GM18502 (cell line): ENCODE results near the gene TAS2R9.
"Not testable (repeated sequence)": the region's sequence is repeated elsewhere in the genome, so short reads cannot be mapped to it uniquely, and the experiment has no call there.

Experiments used
- ATAC-seq: cut with Tn5 transposase; IDR thresholded peaks from one replicate; pipeline ENCODE4 v1.9.1; 2021; ENCODE audit warnings: mild to moderate bottlenecking; ENCODE audit not compliant: unreplicated experiment, poor library complexity

The TAS2R9 gene, protein sequence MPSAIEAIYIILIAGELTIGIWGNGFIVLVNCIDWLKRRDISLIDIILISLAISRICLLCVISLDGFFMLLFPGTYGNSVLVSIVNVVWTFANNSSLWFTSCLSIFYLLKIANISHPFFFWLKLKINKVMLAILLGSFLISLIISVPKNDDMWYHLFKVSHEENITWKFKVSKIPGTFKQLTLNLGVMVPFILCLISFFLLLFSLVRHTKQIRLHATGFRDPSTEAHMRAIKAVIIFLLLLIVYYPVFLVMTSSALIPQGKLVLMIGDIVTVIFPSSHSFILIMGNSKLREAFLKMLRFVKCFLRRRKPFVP

DNA sequence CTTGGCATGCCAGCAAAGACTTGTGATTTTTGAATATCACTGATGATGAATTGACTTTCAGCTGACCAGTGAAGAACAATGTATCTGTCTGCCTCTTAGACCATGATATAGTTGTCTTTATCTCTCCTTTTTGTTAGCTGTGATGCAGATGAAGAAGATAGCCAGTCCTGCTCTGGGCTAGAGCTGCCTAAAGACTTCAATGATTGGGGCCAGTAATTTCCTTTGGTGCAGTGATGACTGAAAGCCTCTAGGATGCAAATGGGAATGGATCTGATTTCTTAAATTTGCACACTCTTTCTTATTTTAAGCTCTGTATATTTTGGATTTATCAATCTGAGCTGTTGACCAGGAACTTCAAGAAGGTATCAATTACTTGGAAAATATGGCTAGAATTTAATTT is at the start of gene TAS2R9:
Gene TAS2R9, minus strand, starts transcription at position 101 of the 400 bp plus-strand sequence. Its CDS starts 93 bp downstream, at position 8.
- no peak for ATAC-seq

DNA sequence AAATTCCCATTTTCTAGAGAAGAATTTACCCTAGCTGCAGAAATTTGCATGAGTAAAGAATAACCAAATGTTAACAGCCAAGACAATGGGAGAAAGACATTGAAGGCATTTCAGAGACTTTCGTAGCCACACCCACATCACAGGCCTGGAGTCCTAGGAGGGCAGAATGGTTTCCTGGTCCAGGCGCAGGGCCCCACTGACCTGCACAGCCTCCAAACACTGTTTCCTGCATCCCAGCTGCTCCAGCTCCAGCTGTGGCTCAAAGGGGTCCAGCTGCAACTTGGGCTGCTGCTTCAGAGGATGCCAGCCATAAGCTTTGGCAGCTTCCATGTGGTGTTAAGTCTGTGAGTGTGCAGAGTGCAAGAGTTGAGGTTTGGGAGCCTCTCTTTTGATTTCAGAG is 45.8 kb upstream of the TAS2R9 start:
- no peak for ATAC-seq

DNA sequence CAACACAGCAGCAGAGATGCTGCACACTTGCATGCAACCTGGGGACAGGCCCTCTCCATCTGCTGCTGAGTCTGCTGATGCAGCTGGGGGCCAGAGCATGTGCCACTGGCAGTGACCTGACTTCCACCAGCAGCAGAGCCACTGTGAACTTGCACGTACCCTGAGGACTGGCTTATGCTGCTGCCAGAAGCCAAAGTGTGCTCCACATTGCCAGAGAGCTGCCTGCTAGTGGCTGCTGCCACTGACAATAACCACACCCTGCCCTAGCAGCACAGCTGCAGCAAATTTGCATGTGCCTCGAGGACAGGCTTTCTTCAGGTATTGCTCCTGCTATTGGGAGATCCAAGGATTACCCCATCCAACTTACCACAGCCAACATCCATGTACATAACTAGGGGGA is 43.8 kb upstream of the TAS2R9 start:
- ATAC-seq: no peak

DNA sequence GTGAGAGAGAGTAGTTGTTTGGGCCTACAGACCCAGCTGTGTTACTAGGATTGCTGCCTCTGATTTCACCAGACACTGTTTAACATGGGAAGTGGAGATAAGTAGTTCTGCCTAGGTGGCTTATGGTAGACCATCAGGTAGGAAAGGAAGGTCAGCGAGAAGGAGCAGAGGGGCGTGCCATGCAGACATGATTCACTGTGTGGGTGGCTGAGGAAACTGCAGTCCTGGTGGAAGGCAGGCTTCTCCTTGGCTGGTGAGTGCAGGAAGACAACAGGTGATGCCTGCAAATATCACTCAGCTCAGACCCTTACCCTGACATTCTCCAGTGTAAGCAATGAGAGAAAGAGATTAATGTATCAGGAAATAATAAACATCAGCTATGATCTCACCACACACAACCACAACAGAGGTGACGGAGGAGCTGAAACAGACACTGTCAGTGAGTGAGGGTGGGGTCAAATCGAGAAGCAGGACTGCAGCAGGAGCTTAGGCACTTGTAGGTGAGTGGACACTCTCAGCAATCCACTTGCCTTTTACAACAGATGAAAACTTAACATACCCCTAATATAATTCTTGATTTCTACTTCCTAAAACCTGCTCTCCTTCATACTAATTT is 41.4 kb upstream of the TAS2R9 start:
- no peak for ATAC-seq

DNA sequence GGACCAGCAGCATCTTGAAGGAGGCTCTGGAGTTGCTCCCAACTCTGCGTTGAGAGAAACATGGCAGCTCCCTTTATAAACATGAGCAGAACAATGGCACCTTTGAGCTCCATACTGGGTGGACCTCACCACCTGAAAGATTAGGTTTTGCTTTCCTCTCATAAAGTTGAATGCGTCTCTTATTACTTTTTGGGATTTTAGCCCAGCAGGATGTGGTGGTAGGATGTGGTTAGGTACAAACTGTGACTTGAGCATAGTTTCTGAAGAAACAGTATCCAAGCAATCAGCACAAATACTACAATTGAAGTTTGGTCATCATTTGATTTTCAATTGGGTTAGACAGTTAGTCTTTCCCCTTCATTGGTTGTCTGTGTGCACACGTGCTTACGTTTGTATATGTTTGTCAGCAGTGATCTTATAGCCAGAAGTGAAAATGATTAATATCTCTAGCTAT is 39.5 kb upstream of the TAS2R9 start, which contains the start of gene PRR4:
Gene PRR4, minus strand, starts transcription at position 51 of the 454 bp plus-strand sequence. Its CDS starts 38 bp downstream, at position 13.
- ATAC-seq: no peak

DNA sequence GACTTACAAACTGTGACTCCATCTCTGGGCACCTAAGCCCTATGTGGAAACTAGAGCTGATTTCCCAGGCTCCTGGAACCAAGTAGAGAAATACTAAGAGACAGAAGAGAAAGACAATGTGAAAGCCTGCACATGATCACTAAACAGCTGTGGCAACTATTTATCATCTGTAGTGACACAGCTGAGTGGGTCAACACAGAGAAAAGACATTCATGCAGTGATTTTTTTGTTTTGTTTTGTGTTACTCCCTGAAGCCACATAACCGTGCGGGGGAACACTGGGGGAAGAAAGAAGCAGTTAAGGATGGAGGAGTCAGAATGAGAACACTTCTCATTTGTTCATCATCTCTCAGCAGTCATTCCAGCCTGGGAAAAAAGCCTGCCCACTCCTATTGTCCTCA is 37.8 kb upstream of the TAS2R9 start:
- no peak for ATAC-seq

DNA sequence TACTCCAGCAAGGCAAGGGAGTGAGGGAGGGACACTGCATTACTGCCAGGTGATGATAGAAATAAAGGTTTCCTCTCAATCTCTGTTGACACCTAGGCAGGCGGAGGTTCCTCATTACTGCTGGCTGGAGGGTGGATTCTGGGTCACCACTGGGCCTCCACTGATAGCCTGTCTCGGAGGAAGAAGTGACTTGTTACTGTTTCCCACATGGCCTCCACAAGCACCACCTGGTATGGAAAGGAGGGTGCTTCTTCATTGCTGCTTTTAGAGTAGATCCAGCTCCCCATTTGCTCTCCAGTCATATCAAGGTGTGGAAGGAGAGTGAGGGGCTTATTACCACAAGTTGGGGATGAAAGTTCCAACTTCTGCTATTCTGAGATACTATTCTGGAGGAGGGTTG is 32.9 kb upstream of the TAS2R9 start:
- no peak for ATAC-seq

DNA sequence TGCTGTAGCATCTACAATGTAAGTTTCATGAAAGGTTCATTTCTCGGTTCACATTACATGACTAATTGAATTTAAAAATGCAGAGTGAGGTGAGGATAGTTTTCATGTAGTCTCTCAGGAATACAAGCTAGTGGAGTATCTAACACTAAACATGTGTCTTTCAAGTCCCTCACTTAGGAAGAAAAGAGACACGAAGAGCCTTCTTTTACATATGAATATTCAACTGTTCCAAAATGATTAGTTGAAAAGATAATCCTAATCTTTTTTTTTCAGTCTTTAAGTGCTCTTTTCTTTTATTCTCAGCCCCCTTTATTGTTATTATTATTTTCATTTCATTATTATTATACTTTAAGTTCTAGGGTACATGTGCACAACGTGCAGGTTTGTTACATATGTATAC is 28.5 kb upstream of the TAS2R9 start:
- ATAC-seq: no peak

DNA sequence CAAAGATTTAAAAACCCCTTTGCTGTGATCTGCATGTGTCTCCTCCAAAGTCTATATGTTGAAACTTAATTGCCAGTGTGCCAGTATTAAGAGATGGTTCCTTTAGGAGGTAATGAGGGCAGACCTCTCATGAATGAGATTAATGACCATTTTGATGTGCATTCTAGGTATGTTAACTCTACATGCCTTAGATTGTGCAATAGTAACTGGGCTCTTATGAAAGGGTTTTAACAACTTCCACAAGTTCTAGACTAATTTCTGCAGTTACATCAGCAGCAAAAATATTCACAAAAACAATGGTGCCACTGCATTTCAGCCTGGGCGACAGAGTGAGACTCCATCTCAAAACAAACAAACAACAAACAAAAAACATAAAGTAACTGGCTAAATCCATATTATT is 20.0 kb upstream of the TAS2R9 start:
- ATAC-seq: no peak

DNA sequence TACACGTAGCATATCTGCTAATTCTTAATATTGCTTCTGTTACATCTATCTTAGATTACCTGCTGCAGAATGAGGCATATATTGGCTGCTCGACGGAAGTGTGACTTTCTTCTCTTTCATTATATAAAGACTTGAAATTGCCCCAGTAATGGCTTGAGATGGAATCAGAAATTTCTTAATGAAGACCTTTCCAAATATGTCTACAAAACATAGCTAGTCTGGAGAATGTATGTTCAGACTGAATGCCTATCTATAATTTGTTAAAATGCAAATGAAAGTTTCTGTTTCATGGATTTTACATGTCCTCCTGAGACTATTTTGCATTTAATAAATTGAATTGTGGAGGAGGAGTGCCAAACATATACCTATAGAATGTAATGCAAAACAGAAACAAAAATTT is 16.3 kb upstream of the TAS2R9 start, which contains the start of gene TAS2R10:
Gene TAS2R10, minus strand, starts transcription at position 101 of the 400 bp plus-strand sequence. Its CDS starts 89 bp downstream, at position 12.
- ATAC-seq: no peak

DNA sequence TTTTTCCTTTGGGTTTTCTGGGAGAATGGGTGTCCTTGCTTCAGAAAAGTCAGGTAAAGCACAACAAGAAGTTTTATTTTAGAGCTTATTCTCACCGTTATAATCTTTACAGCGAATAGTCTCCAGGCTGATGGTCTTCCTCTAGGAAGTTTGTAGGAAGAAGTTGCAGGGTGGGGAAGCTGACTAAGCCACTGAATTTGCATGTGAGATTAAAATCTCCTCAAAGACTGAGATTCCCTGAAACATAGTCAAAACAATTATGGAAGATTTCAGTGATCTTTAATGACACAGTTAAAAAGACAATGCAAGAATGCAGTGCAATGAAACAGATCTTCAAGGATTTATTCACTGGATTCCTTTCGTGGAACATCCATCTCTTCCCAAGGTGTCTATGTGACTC is 15.0 kb upstream of the TAS2R9 start:
- ATAC-seq: no peak

DNA sequence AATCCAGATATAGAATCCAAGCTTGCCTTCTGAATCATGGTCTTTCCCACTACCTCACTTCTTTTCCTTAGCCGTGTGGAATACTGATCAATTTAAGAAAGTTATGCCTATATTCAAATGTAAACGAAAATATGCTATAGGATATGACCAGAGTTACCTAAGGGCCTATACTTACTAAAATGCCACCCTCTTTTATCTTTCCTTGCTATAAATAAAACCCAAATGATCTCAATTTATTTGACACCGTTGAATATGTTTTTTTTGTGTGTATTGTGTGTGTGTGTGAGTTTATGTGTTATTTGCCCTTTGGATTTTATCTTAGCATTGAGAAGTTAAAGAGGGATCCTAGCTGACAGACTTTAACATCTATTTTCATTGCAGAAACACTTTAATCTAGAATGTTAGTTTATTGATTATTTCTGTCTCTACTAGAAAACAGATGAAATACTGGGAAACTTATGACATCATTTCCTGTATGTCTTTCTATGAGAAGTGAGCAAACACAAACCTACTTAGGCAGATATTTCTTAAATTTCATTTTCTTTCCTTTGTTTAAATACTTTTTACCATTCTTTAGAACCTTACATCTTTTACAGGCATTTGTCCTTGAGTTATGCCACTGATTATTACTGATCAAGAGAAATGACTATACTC is 2.0 kb upstream of the TAS2R9 start:
- ATAC-seq: no peak

DNA sequence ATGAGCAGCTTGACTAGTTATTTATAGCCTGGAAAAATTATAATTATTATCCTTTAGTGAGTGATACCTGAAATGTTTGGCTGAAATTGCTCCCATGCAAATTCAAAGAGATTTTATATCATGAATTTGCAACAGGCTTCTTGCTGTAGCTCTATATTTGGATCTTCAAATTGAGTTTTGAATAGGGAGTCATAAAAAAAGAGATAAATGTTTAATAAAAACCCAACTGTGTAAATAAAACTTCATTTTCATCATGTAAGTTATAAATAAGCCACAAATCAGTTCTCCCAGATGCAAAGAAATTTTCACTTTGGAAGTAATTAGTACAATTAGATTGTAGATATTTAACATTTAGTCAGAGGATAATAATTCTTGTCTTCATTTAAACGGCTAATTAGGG is 2.8 kb downstream of the TAS2R9 start, which contains the start of gene TAS2R8:
Gene TAS2R8, minus strand, starts transcription at position 101 of the 400 bp plus-strand sequence. CDS start 306 bp downstream, outside the sequence.
- no peak for ATAC-seq

DNA sequence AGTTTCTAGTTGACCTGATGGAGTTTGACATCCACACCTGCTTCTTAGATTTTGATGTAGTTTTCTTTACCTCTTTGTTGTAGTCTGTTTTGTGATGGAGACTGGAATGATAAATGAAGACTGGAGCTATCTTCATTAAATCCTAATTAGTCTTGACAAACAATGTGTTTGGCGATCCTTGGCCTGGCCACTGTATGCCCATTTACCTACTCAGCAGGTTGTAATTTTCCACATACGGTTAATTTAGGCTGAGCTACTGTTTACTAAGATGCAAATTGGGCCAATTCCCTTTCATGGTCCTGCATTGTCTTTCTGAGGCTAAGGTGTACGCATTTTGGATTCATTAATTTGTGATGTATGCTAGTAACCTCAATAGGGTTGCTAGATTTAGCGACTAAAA is 7.4 kb downstream of the TAS2R9 start, which contains the start of gene TAS2R7:
Gene TAS2R7, minus strand, starts transcription at position 41 of the 400 bp plus-strand sequence. CDS start 57 bp downstream, outside the sequence.
- ATAC-seq: no peak

DNA sequence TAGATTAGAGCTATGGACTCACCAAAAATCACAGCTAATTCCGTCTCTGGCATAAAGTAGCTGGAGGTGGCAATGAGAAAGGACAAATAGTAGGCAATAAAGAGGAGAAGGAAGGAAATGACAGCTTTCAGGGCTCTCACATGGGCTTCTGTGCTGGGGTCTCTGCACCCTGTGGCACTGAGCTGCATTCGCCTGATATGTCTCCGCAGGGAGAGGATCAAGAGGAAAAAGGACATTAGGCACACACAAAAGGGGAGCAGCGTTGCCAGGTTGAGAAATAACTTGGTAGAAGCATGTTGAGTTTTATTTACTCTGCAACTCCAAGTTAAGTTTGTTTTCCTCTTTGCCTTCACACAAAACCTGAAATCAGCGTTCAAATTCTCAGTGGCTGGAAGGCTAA is 8.2 kb downstream of the TAS2R9 start:
- no peak for ATAC-seq

DNA sequence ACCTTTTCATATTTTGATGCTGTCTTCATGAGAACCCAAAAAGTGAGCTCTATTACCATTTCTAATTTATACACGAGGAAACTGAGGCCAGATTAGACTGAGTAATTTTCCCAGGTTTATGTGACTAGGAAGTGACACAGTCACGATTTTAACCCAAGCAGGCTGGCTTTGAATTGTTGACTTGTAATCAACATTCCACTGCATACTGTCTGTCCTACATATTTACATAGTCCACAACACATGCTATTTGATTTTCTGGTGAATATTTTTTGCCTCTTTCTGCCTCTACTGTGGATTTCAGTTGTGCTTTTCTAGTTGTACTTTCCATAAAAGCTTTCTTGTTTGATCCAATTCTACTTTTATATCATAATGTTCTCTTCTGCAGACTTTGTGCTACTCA is 15.7 kb downstream of the TAS2R9 start:
- ATAC-seq: no peak

DNA sequence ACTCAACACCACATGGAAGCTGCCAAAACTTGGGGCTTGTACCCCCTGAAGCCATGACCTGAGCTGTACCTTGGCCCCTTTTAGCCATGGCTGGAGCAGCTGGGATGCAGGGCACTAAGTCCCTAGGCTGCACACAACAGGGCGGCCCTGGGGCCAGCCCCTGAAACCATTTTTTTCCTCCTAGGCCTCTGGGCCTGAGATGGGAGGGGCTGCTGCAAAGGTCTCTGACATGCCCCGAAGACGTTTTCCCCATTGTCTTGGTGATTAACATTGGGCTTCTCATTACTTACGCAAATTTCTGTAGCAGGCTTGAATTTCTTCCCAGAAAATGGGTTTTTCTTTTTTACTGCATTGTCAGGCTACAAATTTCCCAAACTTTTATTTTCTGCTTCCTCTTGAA is 18.2 kb downstream of the TAS2R9 start:
- ATAC-seq: not testable (repeated sequence)

DNA sequence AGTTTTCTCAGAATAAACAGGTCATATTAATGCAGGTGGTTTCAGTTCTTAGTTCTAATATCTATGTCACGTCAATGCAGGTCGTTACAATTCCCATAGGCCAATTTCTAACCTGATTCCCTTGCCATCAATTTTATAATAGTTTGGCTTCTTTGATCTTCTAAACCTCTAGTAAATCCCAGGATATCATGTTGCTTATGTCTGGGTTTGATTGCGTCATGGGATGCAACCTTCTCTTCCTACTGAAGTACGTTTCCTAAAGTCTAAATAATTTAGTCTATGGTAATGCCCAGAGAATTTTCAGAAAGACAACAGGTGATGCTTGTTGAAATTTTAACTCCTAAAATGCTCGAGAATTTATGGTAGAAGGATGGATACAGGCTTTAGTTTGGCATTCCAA is 26.7 kb downstream of the TAS2R9 start:
- ATAC-seq: no peak

DNA sequence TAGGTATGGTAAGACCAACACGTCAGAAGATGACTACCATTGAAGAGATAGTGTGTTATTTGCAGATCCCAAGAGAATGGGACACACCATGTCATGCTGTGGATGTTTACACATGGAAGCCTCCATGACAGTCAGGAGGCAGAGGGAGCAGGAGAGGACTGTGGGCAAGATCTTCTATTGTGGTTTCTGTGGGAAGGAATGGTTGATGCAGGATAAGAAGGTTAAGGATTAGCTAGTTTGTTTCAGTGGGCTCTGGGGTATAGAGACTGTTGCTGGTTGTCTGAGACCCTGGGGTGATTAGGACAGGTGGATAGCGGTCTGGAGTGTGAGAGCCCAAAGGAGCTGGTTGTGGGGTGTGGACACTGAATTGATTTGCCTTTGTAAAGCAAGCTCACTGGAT is 30.9 kb downstream of the TAS2R9 start:
- ATAC-seq: no peak

DNA sequence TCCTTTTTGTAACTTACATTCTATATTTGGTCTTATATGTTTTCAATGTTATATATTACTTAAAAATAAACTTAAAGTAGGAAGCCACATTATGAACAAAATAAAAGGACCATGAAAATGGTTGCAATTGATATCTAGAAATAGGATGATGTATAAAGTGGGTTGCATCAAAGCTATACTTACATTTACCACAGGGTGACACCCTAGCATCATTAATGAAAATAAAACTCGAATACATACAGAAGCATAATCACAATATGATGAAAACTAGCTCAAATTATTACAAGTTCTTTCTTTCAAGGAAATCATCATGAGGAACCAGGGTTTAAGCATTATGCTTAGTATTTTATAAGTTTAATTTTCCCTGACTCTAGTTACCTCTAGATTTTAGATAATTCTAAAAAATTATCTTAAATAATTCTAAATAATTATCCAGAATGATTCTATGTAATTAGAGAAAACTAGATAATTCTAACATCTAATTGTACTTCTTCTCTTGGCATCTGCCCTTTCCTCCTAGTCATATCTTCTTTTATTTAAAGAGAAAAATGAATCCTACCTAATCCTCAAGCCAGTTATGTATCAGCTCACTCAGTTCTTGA is 38.7 kb downstream of the TAS2R9 start:
- no peak for ATAC-seq

DNA sequence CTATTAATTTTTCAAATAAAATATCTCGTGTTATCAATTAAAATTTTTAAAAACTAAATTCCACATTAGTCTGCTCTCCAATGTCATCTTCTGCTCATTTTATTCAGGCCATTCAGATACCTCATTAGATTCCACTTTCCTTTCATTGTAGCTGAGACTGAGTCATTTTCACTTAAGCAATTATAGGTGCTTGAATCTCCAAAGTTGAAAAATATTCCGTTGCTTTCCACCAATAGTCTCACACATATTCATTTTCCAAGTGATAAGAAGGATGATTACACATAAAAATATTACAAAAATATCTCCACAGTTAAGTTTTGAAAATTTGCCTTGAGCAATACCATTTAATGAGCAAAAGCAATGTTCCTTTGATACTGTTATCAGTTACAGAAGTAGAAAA is 50.3 kb downstream of the TAS2R9 start:
- ATAC-seq: no peak
